Panc1 (cell line): Measurements from ENCODE around the gene PHLDB1.

Source experiments
- CTCF ChIP-seq: fragments of 450-650 bp; IDR thresholded peaks from 2 replicates; pipeline ENCODE4 v1.5.1; 2017; ENCODE audit warnings: mild to moderate bottlenecking
- POLR2AphosphoS5 ChIP-seq: IDR thresholded peaks from 2 replicates; pipeline ENCODE4 v1.6.1; 2012; ENCODE audit warnings: mild to moderate bottlenecking, low read depth, low read length, moderate library complexity
- REST ChIP-seq, 2 experiments: IDR thresholded peaks; 2 replicates each; pipeline ENCODE4 v1.6.1; 2011 to 2012; ENCODE audit warnings: low read depth in 2 of 2, control low read depth in 1 of 2, low read length in 1 of 2, mild to moderate bottlenecking in 1 of 2, moderate library complexity in 1 of 2; ENCODE audit not compliant: insufficient read depth in 1 of 2
- SIN3A ChIP-seq: IDR thresholded peaks from 2 replicates; pipeline ENCODE4 v1.6.1; 2012; ENCODE audit warnings: low read depth, mild to moderate bottlenecking, low read length, moderate library complexity, borderline replicate concordance; ENCODE audit not compliant: insufficient read depth
- TCF7L2 ChIP-seq: IDR thresholded peaks from 2 replicates; pipeline ENCODE4 v1.6.1; 2011; ENCODE audit warnings: mild to moderate bottlenecking, low read depth, low read length, inconsistent platforms

GRCh38 chr11:118679483-118679882, 72.1 kb downstream of the PHLDB1 start, which contains the start of gene TREH:
- TF ChIP-seq CTCF (no peak), TCF7L2 (no peak), POLR2AphosphoS5 (no peak), SIN3A (no peak), REST (IDR thresholded peaks at IDR 0.05; ENCODE audit: insufficient read depth in 1 of 2, low read depth in 2 of 2, low read length in 1 of 2) (no peak)
